Gastrocnemius medialis (tissue), 4 donors: ENCODE measurements around the gene SPI1. TPM values are rescaled to one million over a fixed set of nuclear protein-coding genes. Genes with fewer than 3 reads are reported as not detected.
"Not testable (repeated sequence)": the region's sequence is repeated elsewhere in the genome, so short reads cannot be mapped to it uniquely, and the experiment has no call there.

Source experiments
- ATAC-seq, 2 donors: fragments of 150-250 bp; one replicate each; pipeline ENCODE4 v1.9.1; 2016
- DNase-seq, 2 donors: peaks; one replicate each; pipeline ENCODE4 v3.0.0-alpha.2; 2019
- H3K27ac ChIP-seq, 4 donors: fragments of 200-600 bp; sonication (generic); 1 replicate in 1 of 4; 2 replicates in 3 of 4; pipeline ENCODE4 v1.5.1; 2016 to 2018; ENCODE audit warnings: mild to moderate bottlenecking in 2 of 4, moderate library complexity in 1 of 4
- H3K27me3 ChIP-seq, 3 donors: fragments of 200-600 bp; sonication (generic) in 2 of 3; 1 replicate in 1 of 3; 2 replicates in 2 of 3; pipeline versions ENCODE4 v1.5.1 to v1.6.0; 2016 to 2019; ENCODE audit warnings: mild to moderate bottlenecking in 1 of 3, moderate library complexity in 1 of 3
- H3K36me3 ChIP-seq, 2 donors: fragments of 200-600 bp; sonication (generic) in 1 of 2; one replicate each; pipeline ENCODE4 v1.5.1; 2017 to 2018
- H3K4me1 ChIP-seq, 2 donors: fragments of 200-600 bp; sonication (generic) in 1 of 2; one replicate each; pipeline ENCODE4 v1.5.1; 2016 to 2017; ENCODE audit warnings: mild to moderate bottlenecking in 2 of 2
- H3K4me3 ChIP-seq, 4 donors: fragments of 200-600 bp; sonication (generic) in 3 of 4; 1 replicate in 1 of 4; 2 replicates in 3 of 4; pipeline ENCODE4 v1.5.1; 2016 to 2019; ENCODE audit warnings: mild to moderate bottlenecking in 2 of 4
- H3K9me3 ChIP-seq, 3 donors: fragments of 200-600 bp; sonication (generic) in 2 of 3; 1 replicate in 1 of 3; 2 replicates in 2 of 3; pipeline ENCODE4 v1.5.1; 2016 to 2019
- POLR2A ChIP-seq, 2 donors: fragments of 450-650 bp; IDR thresholded peaks; one replicate each; pipeline ENCODE4 v1.6.1; 2017; ENCODE audit warnings: antibody characterized with exemption in 2 of 2, mild to moderate bottlenecking in 2 of 2, moderate library complexity in 2 of 2
- in situ Hi-C, 4 donors: fragments of 200-750 bp; cut with MboI; loops; one replicate each; pipeline versions ENCODE4 v1.15.0 to v1.8.0; 2017; ENCODE audit warnings: low sequenced_read_pairs in 4 of 4
- intact Hi-C: fragments of 100-400 bp; cut with DNase I; formaldehyde crosslinking; loops from one replicate; pipeline ENCODE4 v1.15.1; 2023; ENCODE audit warnings: low total_unique reads
- total RNA-seq, 4 donors: library from RNA; depleted of rRNA; stranded (reverse); fragments of >200 nt; gene quantifications; one replicate each; pipeline versions ENCODE4 v1.1.0 to v1.2.3, GENCODE V29; 2016
- TF ChIP-seq, protein P1 (sequence below), 5 experiments: fragments of 450-650 bp in 3 of 5; fragments of 200-600 bp in 2 of 5; sonication (generic) in 2 of 5; IDR thresholded peaks in 4 of 5; conservative IDR thresholded peaks in 1 of 5; 1 replicate in 4 of 5; 2 replicates in 1 of 5; pipeline ENCODE4 v1.5.1; 2016 to 2019; ENCODE audit warnings: antibody characterized with exemption in 5 of 5, mild to moderate bottlenecking in 3 of 5, moderate library complexity in 3 of 5

Gene SPI1
- total RNA-seq, 4 donors from 2014 or later, result 0.44 to 7.0 (median 4.2) TPM

DNA sequence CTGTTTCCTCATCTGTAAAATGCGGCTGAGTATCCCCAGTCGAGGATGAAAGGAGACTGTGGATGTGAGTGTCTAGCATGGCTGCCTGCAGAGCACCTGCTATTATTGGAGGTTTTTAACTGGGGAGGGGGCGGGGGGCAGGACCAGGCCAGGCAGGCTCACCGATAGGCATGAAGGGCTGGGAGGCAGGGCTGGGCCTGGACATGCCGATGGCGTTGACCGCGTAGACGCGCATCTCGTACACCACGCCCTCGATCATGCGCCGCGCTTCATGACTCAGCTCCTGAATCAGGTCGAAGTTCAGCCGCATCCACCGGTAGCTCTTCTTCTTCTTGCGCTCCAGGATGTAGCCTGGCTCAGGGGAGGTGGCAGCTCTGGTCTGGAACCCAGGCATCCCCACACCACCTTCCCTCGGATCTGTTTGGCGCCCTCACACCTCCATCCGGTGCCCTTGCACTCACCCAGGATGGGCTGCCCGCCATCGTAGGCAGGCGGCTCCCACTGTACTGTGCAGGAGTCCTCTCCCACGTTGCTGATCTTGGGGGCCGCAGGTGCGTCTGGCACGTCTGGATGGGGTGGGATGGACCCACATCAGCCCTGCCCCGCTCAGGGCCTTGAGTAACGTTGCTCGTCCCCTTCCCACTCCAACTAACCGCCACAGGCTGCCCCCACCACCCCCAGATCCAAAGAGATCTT lies 41.0 kb downstream of the SPI1 start:
- H3K4me1 ChIP-seq, result no peaks in the 10 kb centered on the region
- intact Hi-C loops, result no loop called here

DNA sequence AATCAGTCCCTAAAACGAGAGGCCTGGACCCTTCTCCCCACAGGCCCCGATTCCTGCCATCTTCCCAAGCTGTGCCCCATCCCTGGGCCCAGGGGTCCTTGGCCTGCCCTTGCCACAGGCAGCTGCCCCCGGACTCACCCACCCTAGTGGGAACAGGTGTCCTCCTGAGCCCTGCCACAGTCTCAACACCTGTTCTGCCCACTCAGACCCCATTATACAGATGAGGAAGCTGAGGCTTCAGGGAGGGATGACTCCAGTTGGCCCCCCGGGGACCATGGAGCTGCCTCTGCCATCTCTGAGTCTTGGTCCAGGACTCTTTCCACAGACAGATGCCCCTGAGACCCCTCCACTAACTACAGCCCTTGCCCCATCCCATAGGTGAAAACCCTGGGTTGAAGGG lies 41.8 kb downstream of the SPI1 start:
- no peak for DNase-seq
- no peak for ATAC-seq

More for the DNA sequence above, 41.0 kb downstream of the SPI1 start:
- Histone ChIP-seq H3K27me3 (no peaks in the 10 kb centered on the region), H3K4me3 (no peak overlapping the region), H3K9me3 (no peaks in the 10 kb centered on the region), H3K27ac (no peak overlapping the region), H3K36me3 (no peaks in the 10 kb centered on the region)
- DNase-seq (no peak), ATAC-seq (no peak)
- in situ Hi-C loops, result no loop called here
- TF ChIP-seq POLR2A (IDR thresholded peaks at IDR 0.05), result no peak
- TF ChIP-seq, protein P1, sequence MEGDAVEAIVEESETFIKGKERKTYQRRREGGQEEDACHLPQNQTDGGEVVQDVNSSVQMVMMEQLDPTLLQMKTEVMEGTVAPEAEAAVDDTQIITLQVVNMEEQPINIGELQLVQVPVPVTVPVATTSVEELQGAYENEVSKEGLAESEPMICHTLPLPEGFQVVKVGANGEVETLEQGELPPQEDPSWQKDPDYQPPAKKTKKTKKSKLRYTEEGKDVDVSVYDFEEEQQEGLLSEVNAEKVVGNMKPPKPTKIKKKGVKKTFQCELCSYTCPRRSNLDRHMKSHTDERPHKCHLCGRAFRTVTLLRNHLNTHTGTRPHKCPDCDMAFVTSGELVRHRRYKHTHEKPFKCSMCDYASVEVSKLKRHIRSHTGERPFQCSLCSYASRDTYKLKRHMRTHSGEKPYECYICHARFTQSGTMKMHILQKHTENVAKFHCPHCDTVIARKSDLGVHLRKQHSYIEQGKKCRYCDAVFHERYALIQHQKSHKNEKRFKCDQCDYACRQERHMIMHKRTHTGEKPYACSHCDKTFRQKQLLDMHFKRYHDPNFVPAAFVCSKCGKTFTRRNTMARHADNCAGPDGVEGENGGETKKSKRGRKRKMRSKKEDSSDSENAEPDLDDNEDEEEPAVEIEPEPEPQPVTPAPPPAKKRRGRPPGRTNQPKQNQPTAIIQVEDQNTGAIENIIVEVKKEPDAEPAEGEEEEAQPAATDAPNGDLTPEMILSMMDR (IDR thresholded peaks at IDR 0.05 in 4 of 5, conservative IDR thresholded peaks at IDR 0.05 in 1 of 5), result no peak

DNA sequence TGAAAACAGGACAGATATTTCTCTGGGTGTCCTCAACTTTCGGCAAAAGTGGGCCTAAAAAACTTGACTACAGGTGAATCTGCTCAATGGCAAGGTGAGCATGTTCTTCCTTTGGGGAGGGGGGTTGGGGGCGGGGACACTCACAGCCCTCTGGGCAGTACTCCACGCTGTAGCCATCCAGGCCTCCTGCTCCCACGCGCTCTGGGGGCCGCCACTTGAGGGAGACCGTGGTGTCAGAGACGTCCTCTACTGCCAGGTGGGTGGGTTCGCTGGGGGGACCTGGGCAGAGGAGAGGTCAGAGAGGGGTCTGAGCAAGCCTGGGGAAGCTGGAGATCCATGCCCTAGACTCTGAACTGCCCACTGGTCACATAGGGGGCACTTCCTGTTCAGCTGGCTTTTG lies 42.6 kb downstream of the SPI1 start:
- TF ChIP-seq, protein P1 (IDR thresholded peaks at IDR 0.05 in 4 of 5, conservative IDR thresholded peaks at IDR 0.05 in 1 of 5), result no peak
- no peak for TF ChIP-seq POLR2A (IDR thresholded peaks at IDR 0.05)
- Histone ChIP-seq H3K36me3 (no peaks in the 10 kb centered on the region), H3K9me3 (no peaks in the 10 kb centered on the region), H3K4me1 (peaks cover 5 to 12% of the 10 kb centered on the region in 2 donors), H3K27ac (no peak overlapping the region), H3K4me3 (no peak overlapping the region), H3K27me3 (no peaks in the 10 kb centered on the region)
- intact Hi-C loops, result no loop called here
- ATAC-seq (no peak), DNase-seq (no peak)
- in situ Hi-C loops, result no loop called here

More for the DNA sequence above, 41.8 kb downstream of the SPI1 start:
- no peak overlapping the region for H3K27ac ChIP-seq
- H3K36me3 ChIP-seq, result no peaks in the 10 kb centered on the region
- no peaks in the 10 kb centered on the region for H3K27me3 ChIP-seq
- intact Hi-C loops (no loop called here), in situ Hi-C loops (no loop called here)
- peaks cover 0 to 4% of the 10 kb centered on the region in 2 donors for H3K4me1 ChIP-seq
- no peak overlapping the region for H3K4me3 ChIP-seq
- TF ChIP-seq POLR2A (IDR thresholded peaks at IDR 0.05), result no peak
- no peaks in the 10 kb centered on the region for H3K9me3 ChIP-seq

DNA sequence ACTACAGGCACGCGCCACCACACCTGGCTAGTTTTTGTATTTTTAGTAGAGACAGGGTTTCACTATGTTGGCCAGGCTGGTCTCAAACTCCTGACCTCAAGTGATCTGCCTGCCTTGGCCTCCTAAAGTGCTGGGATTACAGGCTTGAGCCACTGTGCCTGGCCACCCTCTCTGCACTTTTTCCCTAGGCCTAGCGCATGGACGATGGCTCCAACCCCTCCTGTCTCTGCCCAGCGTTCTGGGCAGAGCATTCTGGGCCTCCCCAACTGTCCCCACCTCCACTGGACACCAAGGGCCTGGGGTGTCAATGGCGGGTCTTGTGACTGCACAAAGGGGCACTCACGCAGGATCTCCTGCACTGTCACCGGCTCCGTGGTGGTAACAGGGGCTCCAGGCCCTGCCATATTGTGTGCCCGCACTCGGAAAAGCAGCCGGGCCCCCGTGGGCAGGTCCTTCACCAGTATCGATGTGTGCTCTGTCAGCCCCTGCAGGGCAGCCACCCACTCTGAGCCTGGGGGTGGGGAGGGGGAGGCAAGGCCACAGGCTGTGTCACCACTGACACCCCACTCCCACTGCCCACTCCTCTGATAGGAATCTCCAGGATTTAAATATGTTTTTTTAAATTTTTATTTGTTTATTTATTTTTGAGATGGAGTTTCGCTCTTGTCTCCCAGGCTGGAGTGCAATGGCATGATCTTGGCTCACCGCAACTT lies 43.5 kb downstream of the SPI1 start:
- H3K27ac ChIP-seq, H3K27me3 ChIP-seq, DNase-seq, H3K9me3 ChIP-seq, H3K36me3 ChIP-seq, intact Hi-C loops, in situ Hi-C loops, H3K4me3 ChIP-seq, ATAC-seq: not testable (repeated sequence)
- H3K4me1 ChIP-seq, result peaks cover 14 to 21% of the 10 kb centered on the region in 2 donors

DNA sequence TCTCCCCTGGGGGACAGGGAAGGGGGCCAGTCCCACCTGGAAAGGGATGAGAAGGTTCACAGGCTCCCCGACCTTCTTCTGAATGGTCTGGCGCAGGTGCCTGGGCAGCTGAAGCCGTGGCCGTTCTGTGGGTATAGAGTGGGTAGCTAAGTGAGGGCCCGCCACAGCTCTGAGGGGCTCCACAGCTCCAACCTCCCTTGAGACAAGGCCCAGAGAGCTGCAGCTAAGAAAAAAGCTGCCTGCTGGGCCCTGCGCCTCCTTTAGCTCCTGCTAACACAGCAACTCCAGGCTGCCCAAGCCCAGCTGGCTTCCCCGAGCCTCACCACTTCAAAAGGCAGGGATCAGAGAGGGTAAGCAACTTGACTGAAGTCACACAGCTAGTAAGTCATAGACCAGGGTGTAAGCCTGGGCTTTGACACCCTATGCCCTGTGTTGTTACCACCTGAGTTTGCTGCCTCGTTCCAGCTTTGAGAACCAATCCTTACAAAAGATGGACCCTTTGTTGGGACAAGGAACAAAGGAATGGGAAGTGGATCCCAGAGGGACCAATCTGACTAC lies 44.4 kb downstream of the SPI1 start:
- H3K27ac ChIP-seq, result no peak overlapping the region

More for the DNA sequence above, 44.4 kb downstream of the SPI1 start:
- ATAC-seq (no peak), DNase-seq (no peak)
- Histone ChIP-seq H3K27me3 (no peaks in the 10 kb centered on the region), H3K36me3 (no peaks in the 10 kb centered on the region), H3K4me1 (peaks cover 22 to 30% of the 10 kb centered on the region in 2 donors), H3K4me3 (no peak overlapping the region), H3K9me3 (no peaks in the 10 kb centered on the region)
- intact Hi-C loops (no loop called here), in situ Hi-C loops (no loop called here)
- no peak for TF ChIP-seq POLR2A (IDR thresholded peaks at IDR 0.05)
- TF ChIP-seq, protein P1 (IDR thresholded peaks at IDR 0.05 in 4 of 5, conservative IDR thresholded peaks at IDR 0.05 in 1 of 5), result no peak
